Cardiac septum (tissue), 1 donor: Measurements from ENCODE around the gene DUS2. TPM values are rescaled to one million over a fixed set of nuclear protein-coding genes. Genes with fewer than 3 reads are reported as not detected.
"Not testable (repeated sequence)": the region's sequence is repeated elsewhere in the genome, so short reads cannot be mapped to it uniquely, and the experiment has no call there.

Source experiments
- DNase-seq: peaks from one replicate; pipeline ENCODE4 v3.0.0-alpha.2; 2020; ENCODE audit warnings: low spot score
- intact Hi-C: fragments of 100-400 bp; cut with DNase I; formaldehyde crosslinking; loops from one replicate; pipeline ENCODE4 v1.14.0; 2022
- total RNA-seq: library from RNA; stranded (reverse); fragmentation: NEBNext Ultra II Directional; extraction: Animal tissue kit (Norgen Biotek cat#: 25700); gene quantifications from one replicate; pipeline ENCODE4 v1.2.1, GENCODE V29; 2021
- donor health status: DM: no; HTN: no; CAD: no.

DUS2 gene
- total RNA-seq, 1 donor from 2014 or later: 6.4 TPM

DNA sequence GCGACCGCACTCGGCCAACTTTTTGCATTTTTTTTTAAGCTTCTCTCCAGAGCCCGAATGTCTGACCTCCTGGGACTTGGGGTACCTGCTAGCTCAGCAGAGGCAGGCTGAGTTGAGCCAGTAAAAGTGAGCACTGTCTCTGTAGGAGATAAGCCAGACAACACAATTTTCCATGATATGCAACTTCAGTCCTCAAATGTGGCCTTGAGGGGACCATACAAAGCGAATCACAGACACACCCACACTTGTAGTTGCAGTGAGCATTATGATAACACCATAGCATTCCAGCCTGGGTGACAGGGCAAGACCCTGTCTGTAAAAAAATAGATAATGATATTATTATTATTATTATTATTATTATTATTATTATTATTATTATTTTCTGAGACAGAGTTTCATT lies 26.4 kb upstream of the DUS2 start:
- no peak for DNase-seq
- intact Hi-C loops: no loop called here

DNA sequence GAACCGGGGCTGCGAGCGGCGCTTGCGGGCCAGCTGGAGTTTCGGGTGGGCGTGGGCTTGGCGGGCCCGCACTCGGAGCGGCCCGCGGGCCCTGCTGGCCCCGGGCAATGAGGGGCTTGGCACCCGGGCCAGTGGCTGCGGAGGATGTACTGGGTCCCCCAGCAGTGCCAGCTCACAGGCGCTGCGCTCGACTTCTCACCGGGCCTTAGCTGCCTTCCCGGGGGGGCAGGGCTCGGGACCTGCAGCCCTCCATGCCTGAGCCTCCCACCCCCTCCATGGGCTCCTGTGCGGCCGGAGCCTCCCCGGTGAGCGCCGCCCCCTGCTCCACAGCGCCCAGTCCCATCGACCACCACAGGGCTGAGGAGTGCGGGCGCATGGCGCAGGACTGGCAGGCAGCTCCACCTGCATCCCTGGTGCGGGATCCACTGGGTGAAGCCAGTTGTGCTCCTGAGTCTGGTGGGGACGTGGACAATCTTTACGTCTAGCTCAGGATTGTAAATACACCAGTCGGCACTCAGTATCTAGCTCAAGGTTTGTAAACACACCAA lies 24.8 kb upstream of the DUS2 start:
- intact Hi-C loops, DNase-seq: not testable (repeated sequence)

DNA sequence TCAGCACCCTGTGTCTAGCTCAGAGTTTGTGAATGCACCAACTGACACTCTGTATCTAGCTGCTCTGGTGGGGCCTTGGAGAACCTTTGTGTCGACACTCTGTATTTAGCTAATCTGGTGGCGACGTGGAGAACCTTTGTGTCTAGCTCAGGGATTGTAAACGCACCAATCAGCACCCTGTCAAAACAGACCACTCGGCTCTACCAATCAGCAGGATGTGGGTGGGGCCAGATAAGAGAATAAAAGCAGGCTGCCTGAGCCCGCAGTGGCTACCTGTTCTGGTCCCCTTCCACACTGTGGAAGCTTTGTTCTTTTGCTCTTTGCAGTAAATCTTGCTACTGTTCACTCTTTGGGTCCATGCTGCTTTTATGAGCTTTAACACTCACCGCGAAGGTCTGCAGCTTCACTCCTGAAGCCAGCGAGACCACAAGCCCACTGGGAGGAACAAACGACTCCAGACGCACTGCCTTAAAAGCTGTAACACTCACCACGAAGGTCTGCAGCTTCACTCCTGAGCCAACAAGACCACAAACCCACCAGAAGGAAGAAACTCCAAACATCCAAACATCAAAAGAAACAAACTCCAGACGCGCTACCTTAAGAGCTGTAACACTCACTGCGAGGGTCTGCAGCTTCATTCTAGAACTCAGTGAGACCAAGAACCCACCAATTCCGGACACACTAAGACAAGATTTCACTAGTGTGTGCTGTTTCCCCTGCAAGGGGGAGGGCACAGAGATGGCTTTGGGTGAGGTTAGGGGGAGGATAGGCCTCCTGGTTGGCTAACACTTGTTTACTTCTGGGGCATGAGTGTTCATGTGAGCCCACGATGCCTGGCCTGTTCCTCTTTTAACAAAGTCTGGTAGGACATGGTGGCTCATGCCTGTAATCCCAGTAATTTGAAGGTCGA lies 24.1 kb upstream of the DUS2 start, which contains the start of gene DPEP2:
Gene DPEP2, minus strand, starts transcription at position 706 of the 910 bp plus-strand sequence. CDS start 6,272 bp downstream, outside the sequence.
- peak; percentile 82 for DNase-seq
- intact Hi-C loops: not testable (repeated sequence)

DNA sequence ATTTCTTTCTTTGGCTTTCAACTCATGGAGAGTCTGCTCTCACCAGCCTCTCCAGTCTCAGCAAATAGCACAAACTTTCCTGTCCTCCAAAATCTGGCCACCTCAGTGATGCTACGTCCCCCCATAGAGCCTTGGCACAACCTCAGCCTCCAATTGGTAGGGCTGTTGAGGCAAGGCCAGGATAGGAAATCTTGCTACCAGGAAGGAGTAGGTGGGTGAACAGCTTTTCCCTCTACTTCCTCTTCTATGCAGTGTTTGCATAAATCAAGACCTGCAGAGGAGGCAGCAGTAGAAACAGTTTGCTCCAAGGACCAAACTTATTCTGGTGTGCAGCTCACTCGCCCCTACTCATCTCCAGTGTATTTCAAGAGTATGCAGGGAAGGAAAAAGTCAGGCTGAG lies 23.1 kb upstream of the DUS2 start:
- DNase-seq: no peak
- intact Hi-C loops: no loop called here

DNA sequence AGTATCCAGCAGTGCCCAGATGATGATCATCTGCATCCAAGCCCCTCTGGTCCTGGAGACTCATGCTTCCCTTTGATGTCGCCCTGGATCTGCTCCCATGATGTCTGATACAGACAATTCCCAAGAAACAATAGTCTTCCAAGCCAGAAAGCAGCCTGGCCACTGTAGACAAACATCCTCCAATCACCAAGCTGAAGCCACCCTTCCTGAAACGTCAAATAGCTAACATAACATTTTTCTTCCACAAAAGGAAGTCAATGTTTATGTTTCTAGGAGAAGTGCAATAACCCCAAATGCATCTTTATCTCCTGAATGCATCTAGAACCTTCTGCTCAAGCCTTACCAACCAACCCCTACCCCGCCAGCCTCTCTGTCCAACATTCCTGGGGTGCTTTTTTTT lies 22.6 kb upstream of the DUS2 start:
- DNase-seq: no peak
- intact Hi-C loops: no loop called here

DNA sequence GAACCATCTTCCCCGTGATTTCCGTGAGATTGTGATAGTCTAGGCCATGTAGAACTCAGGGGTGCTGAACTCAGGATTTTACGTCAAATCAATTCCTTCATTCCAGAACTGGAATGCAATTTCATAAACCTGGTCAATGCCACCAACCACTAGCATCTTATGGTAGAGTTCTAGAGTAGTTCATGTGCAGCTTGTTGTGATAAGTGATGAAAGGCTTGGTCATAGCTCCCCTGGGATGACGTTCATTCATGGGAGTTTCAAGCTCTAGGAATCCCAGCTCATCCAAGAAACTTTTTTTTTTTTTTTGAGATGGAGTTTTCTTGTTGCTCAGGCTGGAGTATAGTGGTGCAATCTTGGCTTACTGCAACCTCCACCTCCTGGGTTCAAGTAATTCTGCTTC lies 20.1 kb upstream of the DUS2 start:
- DNase-seq: no peak
- intact Hi-C loops: no loop called here

DNA sequence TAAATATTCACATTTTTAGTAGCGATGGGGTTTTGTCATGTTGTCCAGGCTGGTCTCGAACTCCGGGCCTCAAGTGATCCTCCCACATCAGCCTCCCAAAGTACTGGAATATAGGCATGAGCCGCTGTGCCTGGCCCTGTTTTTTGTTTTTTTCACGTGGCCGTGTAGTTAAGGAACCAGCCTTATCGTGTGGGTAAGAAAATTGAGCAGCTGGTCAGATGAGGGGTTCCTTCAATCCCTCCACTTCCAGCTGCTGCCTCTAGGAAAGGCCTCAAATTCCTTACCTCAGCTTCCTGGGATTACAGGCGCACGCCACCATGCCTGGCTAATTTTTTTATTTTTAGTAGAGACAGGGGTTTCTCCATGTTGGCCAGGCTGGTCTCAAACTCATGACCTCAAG lies 17.9 kb upstream of the DUS2 start:
- no peak for DNase-seq
- intact Hi-C loops: no loop called here

DNA sequence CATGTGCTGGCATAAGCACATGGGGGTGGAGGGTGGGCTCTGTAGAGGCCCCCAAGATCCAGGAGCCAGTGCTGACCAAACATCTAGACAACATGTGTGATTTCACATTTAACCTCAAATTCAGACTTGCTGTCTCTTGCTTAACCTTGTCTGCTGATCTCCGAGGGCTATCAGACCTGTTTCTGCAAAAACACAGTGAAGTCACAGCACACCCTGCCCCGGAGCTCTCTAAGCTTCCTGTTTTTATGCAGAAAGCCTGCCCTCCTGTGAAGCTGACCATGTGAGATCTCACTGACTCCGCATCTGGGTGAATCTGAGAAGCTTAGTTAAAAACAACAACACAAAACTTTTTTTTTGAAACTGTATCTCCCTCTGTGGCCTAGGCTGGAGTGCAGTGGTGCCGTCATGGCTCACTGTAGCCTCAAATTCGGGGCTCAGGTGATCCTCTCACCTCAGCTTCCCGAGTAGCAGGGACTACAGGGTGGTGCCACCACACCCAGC lies 17.2 kb upstream of the DUS2 start:
- intact Hi-C loops: no loop called here
- peak; percentile 83 for DNase-seq

DNA sequence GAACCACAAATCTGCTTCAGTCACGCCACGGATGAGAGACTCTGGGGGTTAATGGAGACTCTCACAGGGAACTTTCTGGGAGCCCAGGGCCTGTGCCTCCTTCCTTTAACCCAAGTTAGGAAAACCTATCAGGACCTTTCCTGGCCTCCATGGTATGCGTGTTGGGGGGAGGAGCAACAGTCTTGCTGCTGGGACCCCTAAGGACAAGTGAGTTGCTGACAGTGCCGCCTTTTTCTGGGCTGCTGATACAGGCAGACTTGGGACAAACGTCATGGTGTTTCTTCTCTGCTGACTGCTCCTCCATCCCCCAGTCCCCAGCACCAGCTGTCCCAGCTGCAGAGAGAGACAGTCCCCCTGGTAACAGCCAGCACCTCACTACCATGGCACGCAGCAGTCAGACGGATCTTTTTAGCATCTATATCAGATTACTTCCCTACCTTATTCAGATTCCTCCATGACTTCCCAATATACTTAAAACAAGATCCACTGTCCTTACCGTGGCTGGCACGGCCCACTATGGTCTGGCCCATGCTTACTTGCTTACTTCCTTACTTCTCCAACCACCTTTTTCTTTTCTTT lies 13.8 kb upstream of the DUS2 start:
- DNase-seq: no peak
- intact Hi-C loops: no loop called here

DNA sequence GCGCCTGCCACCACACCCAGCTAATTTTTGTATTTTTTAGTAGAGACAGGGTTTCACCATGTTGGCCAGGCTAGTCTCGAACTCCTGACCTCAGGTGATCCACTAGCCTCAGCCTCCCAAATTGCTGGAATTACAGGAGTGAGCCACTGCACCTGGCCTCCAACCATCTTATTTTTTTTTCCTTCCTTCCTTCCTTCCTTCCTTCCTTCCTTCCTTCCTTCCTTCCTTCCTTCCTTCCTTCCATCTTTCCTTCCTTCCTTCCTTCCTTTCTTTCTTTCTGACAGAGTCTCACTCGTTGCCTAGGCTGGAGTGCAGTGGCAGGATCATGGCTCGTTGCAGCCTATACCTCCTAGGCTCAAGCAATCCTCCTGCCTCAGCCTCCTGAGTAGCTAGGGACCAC lies 13.2 kb upstream of the DUS2 start:
- DNase-seq, intact Hi-C loops: not testable (repeated sequence)

DNA sequence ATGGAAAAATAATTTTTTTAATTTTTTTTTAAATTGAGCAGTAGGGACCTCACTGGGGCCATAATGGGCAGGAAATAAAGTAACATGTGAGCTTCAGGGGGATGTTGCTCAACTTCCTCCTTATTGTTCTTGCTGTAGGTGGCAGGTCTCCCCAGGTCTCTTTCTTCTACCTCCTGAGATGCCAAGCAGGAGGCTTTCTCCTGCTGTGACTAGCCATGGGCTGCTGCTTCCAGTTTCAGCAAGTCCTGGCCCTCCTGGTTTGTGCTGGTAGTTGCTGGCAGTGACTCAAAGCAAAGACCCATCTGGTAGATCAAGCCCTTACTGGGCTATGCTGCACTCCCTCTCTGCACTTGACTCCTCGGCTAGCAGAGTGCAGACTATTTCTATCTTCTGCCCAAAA lies 9.6 kb upstream of the DUS2 start:
- intact Hi-C loops: no loop called here
- no peak for DNase-seq

DNA sequence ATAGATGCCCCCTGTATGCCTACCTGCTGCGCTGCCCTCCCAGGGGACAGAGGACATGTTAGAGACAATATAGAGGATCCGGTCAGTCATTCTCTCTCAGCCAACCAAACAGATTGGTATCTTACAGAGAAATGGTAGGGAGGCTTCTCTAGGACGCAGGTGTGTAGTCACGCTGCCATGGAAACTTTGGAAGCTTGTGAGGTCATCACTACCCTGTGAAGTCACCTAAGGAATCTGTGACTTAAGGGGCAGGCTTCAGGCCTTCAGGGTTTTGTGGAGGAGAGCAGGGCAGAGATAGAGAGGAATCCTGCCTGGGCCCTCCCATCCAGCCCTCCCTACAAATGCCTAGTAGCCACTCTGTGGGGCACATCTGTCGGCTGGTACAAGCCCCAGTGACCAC lies 7.4 kb upstream of the DUS2 start, which contains the start of gene DPEP2NB:
Gene DPEP2NB, minus strand, starts transcription at position 231 of the 400 bp plus-strand sequence. Its CDS starts 141 bp downstream, at position 90.
- intact Hi-C loops: no loop called here
- DNase-seq: no peak

DNA sequence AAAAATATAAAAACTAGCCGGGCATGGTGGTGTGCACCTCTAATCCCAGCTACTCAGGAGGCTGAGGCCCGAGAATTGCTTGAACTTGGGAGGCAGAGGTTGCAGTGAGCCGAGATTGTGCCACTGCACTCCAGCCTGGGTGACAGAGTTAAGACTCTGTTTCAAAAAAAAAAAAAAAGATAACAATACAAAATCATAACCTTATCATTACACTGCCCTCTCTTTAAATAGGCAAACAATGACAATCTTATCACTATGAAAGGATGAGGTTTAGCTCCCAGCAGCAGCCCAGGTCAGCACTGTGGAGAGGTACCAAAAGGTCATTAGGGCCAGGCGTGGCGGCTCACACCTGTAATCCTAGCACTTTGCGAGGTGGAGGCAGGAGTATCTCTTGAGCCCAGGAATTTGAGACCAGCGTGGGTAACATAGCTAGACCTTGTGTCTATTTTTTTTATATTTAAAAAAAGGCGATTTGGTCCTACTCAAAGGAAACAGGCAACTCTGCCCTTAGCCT lies 3.9 kb upstream of the DUS2 start:
- intact Hi-C loops: no loop called here

DNA sequence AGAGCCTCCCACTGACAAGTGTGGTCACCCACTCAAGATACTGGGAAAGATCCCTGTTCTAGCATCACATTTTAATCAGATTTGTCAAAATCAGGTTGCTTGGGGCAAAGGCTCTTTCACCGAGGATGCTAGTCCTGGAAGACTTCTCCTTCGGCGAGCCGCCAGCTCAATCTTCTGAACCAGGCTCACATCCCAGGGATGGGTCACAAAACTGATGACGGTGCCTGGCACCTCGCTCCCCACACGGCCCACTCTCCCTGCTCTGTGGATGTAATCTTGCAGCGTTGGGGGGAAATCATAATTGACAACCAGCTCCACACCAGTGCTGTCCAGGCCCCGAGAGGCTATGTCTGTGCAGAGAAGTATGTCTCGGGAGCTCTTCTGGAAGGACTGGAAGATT lies 1.6 kb upstream of the DUS2 start:
- intact Hi-C loops: loop anchor here (5.0 kb wide), 1 partner anchor 129 kb away; the partner anchor contains the start of gene PSKH1
- DNase-seq: no peak

More for the DNA sequence above, 3.9 kb upstream of the DUS2 start:
- no peak for DNase-seq

DNA sequence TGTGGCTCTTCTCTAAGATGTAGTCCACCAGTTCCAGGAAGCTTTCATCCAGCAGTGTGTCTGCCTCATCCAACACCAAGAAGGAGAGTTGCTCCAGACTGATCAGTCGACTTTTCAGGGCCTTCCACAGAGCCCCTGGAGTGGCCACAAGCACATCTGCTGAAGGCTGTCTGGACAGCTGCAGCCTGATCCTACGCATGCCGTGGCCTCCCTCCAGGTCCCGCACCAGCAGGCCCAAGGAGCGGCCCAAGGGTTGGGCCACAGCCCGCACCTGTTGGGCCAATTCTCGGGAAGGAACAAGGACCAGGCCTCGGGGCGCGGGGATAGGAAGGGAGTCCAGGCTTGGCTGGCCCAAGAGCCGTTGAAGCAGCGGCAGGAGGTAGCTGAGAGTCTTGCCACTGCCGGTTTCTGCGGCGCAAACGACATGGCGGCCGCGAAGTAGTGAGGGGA lies 781 bp upstream of the DUS2 start:
- no peak for DNase-seq

DNA sequence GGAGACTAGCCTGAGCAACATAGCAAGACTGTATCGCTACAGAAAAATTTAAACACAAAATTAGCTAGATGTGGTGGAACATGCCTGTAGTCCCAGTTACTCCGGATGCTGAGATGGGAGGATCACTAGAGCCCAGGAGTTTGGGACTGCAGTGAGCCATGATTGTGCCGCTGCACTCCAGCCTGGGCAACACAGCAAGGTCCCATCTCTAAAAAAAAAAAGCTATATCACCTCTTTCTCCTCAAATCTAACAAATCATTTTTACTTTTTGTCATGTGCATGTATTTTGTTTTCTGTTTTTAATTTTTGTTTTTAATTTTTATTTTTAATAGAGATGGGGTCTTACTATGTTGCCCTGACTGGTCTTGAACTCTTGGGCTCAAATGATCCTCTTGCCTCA lies 5.9 kb downstream of the DUS2 start:
- intact Hi-C loops: no loop called here
- no peak for DNase-seq

More for the DNA sequence above, 781 bp upstream of the DUS2 start:
- intact Hi-C loops: loop anchor here (5.0 kb wide), 1 partner anchor 130 kb away; the partner anchor contains the start of gene PSKH1

DNA sequence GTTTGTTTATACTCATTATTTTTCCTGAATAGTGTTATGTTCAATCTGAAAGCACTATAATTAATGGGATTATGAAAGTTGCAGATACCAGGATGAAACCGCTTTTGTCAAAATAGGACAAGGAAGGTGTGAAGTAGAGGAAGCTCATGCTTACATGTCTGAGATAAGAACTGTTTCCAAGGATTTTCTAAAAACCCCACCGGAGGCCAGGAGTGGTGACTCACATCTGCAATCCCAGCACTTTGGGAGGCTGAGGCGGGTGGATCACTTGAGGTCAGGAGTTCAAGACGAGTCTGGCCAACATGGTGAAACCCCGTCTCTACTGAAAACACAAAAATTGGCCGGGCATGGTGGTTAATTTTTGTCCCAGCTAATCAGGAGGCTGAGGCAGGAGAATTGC lies 7.0 kb downstream of the DUS2 start:
- DNase-seq, intact Hi-C loops: not testable (repeated sequence)

DNA sequence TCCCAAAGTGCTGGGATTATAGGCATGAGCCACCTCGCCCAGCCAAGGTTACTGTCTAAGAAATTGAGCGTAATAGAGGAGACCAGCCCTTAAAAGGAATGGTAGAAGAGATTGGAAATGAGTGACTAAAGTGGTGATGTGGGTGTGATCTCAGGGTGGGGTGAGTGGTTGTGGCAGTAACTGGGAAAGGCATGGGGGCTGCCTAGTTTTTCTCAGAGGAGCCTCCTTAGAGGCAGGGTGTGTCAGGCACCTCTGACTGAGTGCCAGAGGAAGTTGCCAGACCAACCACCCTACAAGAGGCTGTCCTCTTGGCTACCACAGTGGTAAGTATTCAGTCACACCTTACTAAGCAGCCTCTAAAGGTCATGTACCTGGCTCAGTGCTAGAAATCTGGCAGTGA lies 8.9 kb downstream of the DUS2 start:
- intact Hi-C loops: no loop called here
- no peak for DNase-seq

DNA sequence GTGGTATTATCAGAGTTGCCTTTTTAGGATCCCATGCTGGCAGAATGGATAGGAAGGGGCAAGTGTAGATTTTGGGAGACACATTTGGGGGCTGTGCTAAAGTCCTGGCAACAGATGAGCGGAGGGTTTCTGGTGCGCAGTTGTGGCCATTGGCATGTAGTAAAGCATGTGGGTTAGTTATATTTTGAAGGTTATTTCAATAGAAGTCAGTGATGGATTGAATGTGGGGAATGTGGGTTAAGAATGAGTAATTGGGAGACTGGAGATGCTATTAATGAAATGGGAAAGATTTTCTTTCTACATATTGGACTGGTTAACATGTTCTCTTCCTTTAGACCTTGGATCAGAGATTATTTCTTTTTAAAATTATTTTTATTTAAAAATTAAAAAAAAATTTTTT lies 10.0 kb downstream of the DUS2 start:
- intact Hi-C loops: no loop called here
- no peak for DNase-seq

DNA sequence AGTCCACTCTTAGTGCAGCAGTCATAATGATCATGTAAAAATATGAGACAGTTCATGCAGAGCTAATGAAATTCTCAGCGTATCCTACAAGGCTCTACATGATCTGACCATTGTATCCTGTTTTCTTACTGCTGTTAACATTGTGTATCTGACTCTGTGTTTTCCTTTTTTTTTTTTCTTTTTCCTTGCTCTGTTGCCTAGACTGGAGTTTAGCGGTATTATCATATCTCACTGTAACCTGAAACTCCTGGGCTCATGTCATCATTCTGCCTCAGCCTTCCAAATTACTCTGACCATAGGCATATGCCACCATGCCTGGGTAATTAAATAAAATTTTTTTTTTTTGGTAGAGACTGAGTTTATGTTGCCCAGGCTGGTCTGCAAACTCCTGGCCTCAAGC lies 12.1 kb downstream of the DUS2 start:
- intact Hi-C loops: loop anchor here (5.0 kb wide), 1 partner anchor 103 kb away; the partner anchor contains the start of gene CTRL
- DNase-seq: no peak
